Myometrial cell (primary cell): ENCODE results near the gene PRKAB1. TPM values are rescaled to one million over a fixed set of nuclear protein-coding genes. Genes with fewer than 3 reads are reported as not detected.

Experiments used
- total RNA-seq: library from RNA; depleted of rRNA; stranded (reverse); fragments of >200 nt; gene quantifications from 2 replicates; pipeline ENCODE4 v1.2.3, GENCODE V29; 2015

Gene PRKAB1, protein sequence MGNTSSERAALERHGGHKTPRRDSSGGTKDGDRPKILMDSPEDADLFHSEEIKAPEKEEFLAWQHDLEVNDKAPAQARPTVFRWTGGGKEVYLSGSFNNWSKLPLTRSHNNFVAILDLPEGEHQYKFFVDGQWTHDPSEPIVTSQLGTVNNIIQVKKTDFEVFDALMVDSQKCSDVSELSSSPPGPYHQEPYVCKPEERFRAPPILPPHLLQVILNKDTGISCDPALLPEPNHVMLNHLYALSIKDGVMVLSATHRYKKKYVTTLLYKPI
- 10.6 and 14.1 TPM in 2 replicates for total RNA-seq

DNA sequence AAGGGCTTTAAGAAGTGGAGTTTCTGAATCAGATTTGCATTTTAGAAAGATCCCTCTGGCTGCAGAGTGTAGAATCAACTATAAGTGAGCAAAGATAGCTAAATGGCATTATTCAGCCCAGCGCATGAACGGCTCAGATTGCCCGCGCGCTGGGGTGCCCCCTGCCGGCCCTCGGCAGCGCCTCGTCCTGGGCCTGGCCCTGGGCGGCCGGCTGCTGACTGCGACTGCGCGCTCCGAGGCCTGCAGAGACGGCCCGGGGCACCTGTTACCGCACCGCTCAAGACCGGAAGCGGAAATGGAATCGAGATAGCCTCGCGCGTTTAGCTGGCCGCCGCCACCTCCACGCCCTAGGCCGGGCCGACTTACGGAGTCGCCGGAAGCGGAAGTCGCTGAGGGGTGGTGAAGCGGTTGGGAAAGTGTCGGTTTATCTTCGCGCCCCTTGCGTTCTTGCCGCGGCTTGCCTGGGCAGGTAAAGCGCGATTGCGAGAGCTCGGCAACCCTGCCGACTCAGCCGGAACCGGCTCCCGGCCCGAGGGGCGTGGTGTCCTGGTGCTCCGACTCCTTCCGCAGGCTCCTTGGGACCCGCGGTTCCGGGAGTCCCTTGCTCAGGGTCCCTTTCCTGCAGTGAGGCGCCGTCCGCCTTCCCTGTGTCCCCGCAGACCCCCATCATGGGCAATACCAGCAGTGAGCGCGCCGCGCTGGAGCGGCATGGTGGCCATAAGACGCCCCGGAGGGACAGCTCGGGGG, at the start of gene PRKAB1:
PRKAB1 (plus strand) TSS at position 557 of the 747 bp plus-strand sequence; CDS start at position 669, 112 bp downstream.

Other genes with a start within 250 kb of the PRKAB1 start
- 0.58 and 1.2 TPM in 2 replicates for gene TMEM233, start 74.4 kb upstream of the PRKAB1 start, total RNA-seq
- 22.8 and 26.8 TPM in 2 replicates for gene CIT, start 209.2 kb downstream of the PRKAB1 start, total RNA-seq